ENCODE data around the gene PNPO.

Gene PNPO

GRCh38 chr17:47897561-47897960 is 43.8 kb upstream of the PNPO start:
- no peak for DNase-seq (ENCODE audit: low read depth)
- peak overlapping the region; percentile 94 for H3K4me3 ChIP-seq (ENCODE audit: low read depth, low read length)

GRCh38 chr17:47898241-47898640 is 43.1 kb upstream of the PNPO start:
- TF ChIP-seq, protein P1, sequence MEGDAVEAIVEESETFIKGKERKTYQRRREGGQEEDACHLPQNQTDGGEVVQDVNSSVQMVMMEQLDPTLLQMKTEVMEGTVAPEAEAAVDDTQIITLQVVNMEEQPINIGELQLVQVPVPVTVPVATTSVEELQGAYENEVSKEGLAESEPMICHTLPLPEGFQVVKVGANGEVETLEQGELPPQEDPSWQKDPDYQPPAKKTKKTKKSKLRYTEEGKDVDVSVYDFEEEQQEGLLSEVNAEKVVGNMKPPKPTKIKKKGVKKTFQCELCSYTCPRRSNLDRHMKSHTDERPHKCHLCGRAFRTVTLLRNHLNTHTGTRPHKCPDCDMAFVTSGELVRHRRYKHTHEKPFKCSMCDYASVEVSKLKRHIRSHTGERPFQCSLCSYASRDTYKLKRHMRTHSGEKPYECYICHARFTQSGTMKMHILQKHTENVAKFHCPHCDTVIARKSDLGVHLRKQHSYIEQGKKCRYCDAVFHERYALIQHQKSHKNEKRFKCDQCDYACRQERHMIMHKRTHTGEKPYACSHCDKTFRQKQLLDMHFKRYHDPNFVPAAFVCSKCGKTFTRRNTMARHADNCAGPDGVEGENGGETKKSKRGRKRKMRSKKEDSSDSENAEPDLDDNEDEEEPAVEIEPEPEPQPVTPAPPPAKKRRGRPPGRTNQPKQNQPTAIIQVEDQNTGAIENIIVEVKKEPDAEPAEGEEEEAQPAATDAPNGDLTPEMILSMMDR (conservative IDR thresholded peaks at IDR 0.05; ENCODE audit: low read depth, low read length), result no peak
- H3K4me3 ChIP-seq (ENCODE audit: low read depth, low read length), result no peak overlapping the region
- DNase-seq (ENCODE audit: low read depth), result no peak

More at GRCh38 chr17:47897561-47897960, 43.8 kb upstream of the PNPO start:
- TF ChIP-seq, protein P1 (conservative IDR thresholded peaks at IDR 0.05; ENCODE audit: low read depth, low read length), result no peak

- DNase-seq (ENCODE audit: low read depth), result no peak
- TF ChIP-seq, protein P1 (conservative IDR thresholded peaks at IDR 0.05; ENCODE audit: low read depth, low read length), result no peak
- H3K4me3 ChIP-seq (ENCODE audit: low read depth, low read length), result no peak overlapping the region
Observed at GRCh38 chr17:47899643-47900042, 41.7 kb upstream of the PNPO start.

DNA sequence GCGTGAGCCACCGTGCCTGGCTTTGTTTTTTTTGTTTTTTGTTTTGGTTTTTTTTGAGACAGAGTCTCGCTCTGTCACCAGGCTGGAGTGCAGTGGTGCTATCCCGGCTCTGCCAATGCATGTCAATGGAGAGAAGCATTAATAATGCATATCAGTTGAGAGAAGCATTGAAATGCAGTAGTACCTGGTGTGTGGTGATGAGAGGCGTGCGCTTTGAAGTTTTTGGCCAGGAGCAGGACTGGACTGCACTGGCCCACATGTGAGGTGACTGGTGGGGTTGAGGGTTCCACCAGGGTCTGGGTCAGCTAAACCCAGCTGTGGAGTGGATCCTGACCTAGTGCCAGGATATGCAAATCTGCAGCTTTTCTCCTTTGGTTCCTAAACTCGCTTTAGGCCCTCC is 39.9 kb upstream of the PNPO start:
- no peak overlapping the region for H3K4me3 ChIP-seq (ENCODE audit: low read depth, low read length)
- no peak for DNase-seq (ENCODE audit: low read depth)
- TF ChIP-seq, protein P1 (conservative IDR thresholded peaks at IDR 0.05; ENCODE audit: low read depth, low read length), result no peak

DNA sequence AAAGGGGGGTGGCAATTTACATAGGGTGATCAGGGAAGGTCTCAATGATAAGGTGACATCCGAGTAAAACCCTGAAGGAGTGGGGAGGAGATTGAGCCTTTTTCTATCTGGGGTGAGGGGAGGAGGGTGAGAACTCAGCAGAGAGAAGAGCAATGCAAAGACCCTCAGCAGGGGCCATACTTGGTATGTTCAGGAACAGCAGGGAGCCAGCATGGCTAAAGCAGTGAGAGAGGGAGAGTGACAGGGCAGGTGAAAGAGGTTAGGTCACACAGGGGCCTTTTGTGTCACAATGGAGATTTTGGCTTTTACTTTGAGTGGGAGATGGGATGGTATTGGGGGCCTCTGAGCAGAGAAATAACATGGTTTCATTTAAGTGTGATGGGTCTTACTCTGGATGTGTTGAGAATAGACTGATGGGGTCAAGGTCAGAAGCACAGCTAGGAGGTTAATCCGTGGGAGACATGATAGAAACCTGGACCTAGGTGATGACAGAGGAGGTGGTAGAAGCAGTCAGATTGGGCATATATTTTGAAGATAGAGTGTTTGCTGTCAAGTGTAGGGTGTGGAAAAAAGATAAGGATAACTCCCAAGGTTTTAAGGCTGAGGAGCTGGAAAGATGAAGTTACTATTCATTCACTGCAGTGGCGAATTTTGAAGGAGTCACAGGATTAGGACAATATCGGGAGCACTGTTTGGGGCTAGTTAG is 39.2 kb upstream of the PNPO start:
- DNase-seq (ENCODE audit: low read depth), result no peak
- no peak overlapping the region for H3K4me3 ChIP-seq (ENCODE audit: low read depth, low read length)
- TF ChIP-seq, protein P1 (conservative IDR thresholded peaks at IDR 0.05; ENCODE audit: low read depth, low read length), result no peak

DNA sequence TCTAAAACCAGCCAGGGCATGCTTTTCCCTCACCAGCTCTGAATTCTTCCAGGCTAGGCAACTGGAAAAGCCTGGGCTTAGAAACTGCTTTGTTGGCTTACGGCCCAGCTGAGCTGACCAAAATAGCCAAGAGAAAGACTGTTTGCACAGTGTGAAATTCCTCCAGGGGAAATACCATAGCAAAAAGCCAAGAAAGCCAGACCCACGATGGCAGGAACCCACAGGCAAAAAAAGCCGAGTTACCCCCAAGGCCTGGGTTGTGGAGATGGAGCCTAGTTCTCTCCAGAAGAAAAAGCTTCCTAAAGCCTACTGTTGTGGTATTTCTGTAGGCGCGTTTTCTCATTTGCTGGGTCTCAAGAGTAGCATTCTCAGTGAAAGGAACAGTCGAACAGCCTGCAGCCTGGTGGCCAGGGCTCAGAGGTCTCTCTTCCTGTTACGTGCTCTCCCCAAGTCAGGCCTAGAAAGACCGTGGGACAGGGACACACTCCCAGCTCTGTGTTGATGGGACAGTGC is 36.1 kb upstream of the PNPO start:
- no peak overlapping the region for H3K4me3 ChIP-seq (ENCODE audit: low read depth, low read length)
- DNase-seq (ENCODE audit: low read depth), result peak; percentile 90
- TF ChIP-seq, protein P1 (conservative IDR thresholded peaks at IDR 0.05; ENCODE audit: low read depth, low read length), result peak; percentile 3

GRCh38 chr17:47906443-47906842 is 34.9 kb upstream of the PNPO start:
- TF ChIP-seq, protein P1 (conservative IDR thresholded peaks at IDR 0.05; ENCODE audit: low read depth, low read length), result no peak
- H3K4me3 ChIP-seq (ENCODE audit: low read depth, low read length), result no peak overlapping the region
- DNase-seq (ENCODE audit: low read depth), result no peak

All from choroid plexus epithelial cell (primary cell).